Measurements from ENCODE around the gene ZC3HAV1L.

The ZC3HAV1L gene

GRCh38 chr7:139016931-139017511, 18.8 kb downstream of the ZC3HAV1L start:
- ChIA-PET CTCF (interaction anchor here (0.6 to 2.3 kb wide), 11 partner anchors 9 to 1451 kb away, joined by 3 to 15 read pairs (median 5); no protein-coding TSS in a partner anchor), POLR2A (no interaction called here)
- peak; percentile 90 for DNase-seq (ENCODE audit: extremely low spot score)
- TF ChIP-seq HDGF (IDR thresholded peaks at IDR 0.05; ENCODE audit: borderline replicate concordance) (peak; percentile 89; the same call in 1 of the 2 replicates), LEF1 (IDR thresholded peaks at IDR 0.05; ENCODE audit: borderline replicate concordance) (no peak), FOXA1 (IDR thresholded peaks at IDR 0.05) (no peak)
- TF ChIP-seq, protein P1, sequence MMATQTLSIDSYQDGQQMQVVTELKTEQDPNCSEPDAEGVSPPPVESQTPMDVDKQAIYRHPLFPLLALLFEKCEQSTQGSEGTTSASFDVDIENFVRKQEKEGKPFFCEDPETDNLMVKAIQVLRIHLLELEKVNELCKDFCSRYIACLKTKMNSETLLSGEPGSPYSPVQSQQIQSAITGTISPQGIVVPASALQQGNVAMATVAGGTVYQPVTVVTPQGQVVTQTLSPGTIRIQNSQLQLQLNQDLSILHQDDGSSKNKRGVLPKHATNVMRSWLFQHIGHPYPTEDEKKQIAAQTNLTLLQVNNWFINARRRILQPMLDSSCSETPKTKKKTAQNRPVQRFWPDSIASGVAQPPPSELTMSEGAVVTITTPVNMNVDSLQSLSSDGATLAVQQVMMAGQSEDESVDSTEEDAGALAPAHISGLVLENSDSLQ (IDR thresholded peaks at IDR 0.05): peak; percentile 24; the same call in 1 of the 2 replicates

DNA sequence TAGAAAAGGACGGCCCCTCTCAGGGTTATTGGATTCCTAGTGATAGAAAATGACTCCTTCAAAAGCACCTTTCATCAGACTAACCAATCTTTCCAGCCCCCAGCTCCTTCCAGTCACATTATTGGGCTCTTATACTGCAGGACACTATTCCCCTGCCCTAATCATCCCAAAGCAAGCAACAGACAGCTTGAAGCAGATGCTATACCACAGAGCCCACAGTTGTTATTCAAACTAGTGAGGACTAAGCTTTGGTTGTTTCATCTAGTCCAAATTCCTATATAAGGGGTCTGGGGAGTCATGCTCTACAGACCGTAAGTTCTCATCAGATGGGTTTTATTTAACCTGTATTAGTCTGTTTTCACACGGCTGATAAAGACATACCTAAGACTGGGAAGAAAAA, 24.5 kb downstream of the ZC3HAV1L start:
- TF ChIP-seq ZNF384 (IDR thresholded peaks at IDR 0.05) (no peak), FOXA1 (IDR thresholded peaks at IDR 0.05) (no peak), L3MBTL2 (conservative IDR thresholded peaks at IDR 0.05) (no peak), FOXM1 (IDR thresholded peaks at IDR 0.05; ENCODE audit: borderline replicate concordance) (no peak), FOXK2 (IDR thresholded peaks at IDR 0.05) (no peak)
- TF ChIP-seq, protein P1 (IDR thresholded peaks at IDR 0.05): no peak
- ChIA-PET CTCF (no interaction called here), POLR2A (interaction anchor here (0.7 kb wide), 1 partner anchor 18 kb away, joined by 3 read pairs; no protein-coding TSS in a partner anchor)
- no peak for DNase-seq (ENCODE audit: extremely low spot score)

DNA sequence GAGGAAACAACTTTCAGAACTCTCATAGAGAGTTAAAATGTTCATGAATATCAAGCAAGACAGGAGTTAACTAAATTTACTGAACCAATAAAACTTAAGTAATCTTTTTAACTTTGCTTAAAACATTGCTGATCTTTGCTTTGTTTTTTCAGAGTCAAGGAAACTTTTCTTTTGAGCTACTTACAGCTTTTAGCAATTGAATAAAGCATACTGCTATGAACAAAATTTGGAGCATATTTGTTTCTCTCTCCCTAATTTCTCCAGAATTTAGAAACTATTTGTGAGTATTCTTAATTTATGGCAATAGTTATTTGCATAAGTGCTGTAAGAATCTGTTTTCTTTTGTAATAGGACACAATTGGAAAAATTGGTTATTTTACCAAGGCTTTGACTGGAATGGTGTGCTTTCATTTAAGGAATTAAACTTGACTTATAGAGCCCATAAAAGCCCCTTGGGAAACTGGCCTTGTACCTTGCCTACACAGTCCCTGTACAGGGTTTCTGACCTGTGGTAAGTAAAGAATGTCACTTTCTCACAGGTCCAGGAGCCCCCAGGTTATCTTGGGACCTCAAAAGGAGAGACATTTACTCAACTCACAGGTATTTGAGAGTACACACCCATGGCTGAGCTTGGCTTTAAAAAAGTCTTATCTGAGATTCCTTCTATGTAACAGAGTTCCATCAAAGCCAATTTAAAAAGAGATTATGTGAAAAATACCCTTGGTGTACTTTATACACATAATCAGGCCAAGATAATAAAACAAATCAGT, 31.3 kb downstream of the ZC3HAV1L start:
- TF ChIP-seq LEF1 (IDR thresholded peaks at IDR 0.05; ENCODE audit: borderline replicate concordance): no peak
- no peak for TF ChIP-seq SUZ12 (IDR thresholded peaks at IDR 0.05)
- no peak for TF ChIP-seq SP1 (IDR thresholded peaks at IDR 0.05)
- TF ChIP-seq FOXA1 (IDR thresholded peaks at IDR 0.05): no peak
- TF ChIP-seq BHLHE40 (IDR thresholded peaks at IDR 0.05; ENCODE audit: borderline replicate concordance): no peak
- TF ChIP-seq L3MBTL2 (conservative IDR thresholded peaks at IDR 0.05): no peak
- TF ChIP-seq TARDBP (IDR thresholded peaks at IDR 0.05): no peak
- no peak for TF ChIP-seq ELF4 (IDR thresholded peaks at IDR 0.05)
- TF ChIP-seq, protein P1 (IDR thresholded peaks at IDR 0.05): no peak
- TF ChIP-seq CTBP1 (IDR thresholded peaks at IDR 0.05; ENCODE audit: borderline replicate concordance): no peak
- no peak for TF ChIP-seq ARNT (IDR thresholded peaks at IDR 0.05)
- TF ChIP-seq FOXM1 (IDR thresholded peaks at IDR 0.05; ENCODE audit: borderline replicate concordance): no peak
- DNase-seq (ENCODE audit: extremely low spot score): no peak
- ChIA-PET POLR2A (no interaction called here), CTCF (interaction anchor here (1.8 kb wide), 1 partner anchor 13 kb away, joined by 5 read pairs; no protein-coding TSS in a partner anchor)

GRCh38 chr7:138999414-138999813, 36.4 kb downstream of the ZC3HAV1L start:
- no peak for TF ChIP-seq SUZ12 (IDR thresholded peaks at IDR 0.05)
- TF ChIP-seq FOXA1 (IDR thresholded peaks at IDR 0.05): no peak
- TF ChIP-seq FOXK2 (IDR thresholded peaks at IDR 0.05): no peak
- TF ChIP-seq FOXM1 (IDR thresholded peaks at IDR 0.05; ENCODE audit: borderline replicate concordance): no peak
- no peak for TF ChIP-seq BHLHE40 (IDR thresholded peaks at IDR 0.05; ENCODE audit: borderline replicate concordance)
- no peak for TF ChIP-seq LEF1 (IDR thresholded peaks at IDR 0.05; ENCODE audit: borderline replicate concordance)
- TF ChIP-seq ARNT (IDR thresholded peaks at IDR 0.05): no peak
- TF ChIP-seq ZNF384 (IDR thresholded peaks at IDR 0.05): no peak
- no peak for TF ChIP-seq SP1 (IDR thresholded peaks at IDR 0.05)
- no peak for TF ChIP-seq HDGF (IDR thresholded peaks at IDR 0.05; ENCODE audit: borderline replicate concordance)
- TF ChIP-seq TARDBP (IDR thresholded peaks at IDR 0.05): no peak
- no peak for TF ChIP-seq CTBP1 (IDR thresholded peaks at IDR 0.05; ENCODE audit: borderline replicate concordance)
- TF ChIP-seq, protein P1 (IDR thresholded peaks at IDR 0.05): no peak
- TF ChIP-seq ELF4 (IDR thresholded peaks at IDR 0.05): no peak
- TF ChIP-seq NFRKB (IDR thresholded peaks at IDR 0.05): no peak
- TF ChIP-seq L3MBTL2 (conservative IDR thresholded peaks at IDR 0.05): no peak
- POLR2A ChIA-PET: no interaction called here
- no peak for DNase-seq (ENCODE audit: extremely low spot score)
- CTCF ChIA-PET: no interaction called here

- POLR2A ChIA-PET: no interaction called here
- DNase-seq (ENCODE audit: extremely low spot score): no peak
- CTCF ChIA-PET: no interaction called here
- TF ChIP-seq LEF1 (IDR thresholded peaks at IDR 0.05; ENCODE audit: borderline replicate concordance) (no peak), FOXK2 (IDR thresholded peaks at IDR 0.05) (no peak), CTBP1 (IDR thresholded peaks at IDR 0.05; ENCODE audit: borderline replicate concordance) (no peak), ARNT (IDR thresholded peaks at IDR 0.05) (no peak), L3MBTL2 (conservative IDR thresholded peaks at IDR 0.05) (no peak)
- TF ChIP-seq, protein P1 (IDR thresholded peaks at IDR 0.05): no peak
Observed at GRCh38 chr7:138992052-138992531, 43.8 kb downstream of the ZC3HAV1L start.
